Activated CD4-positive, alpha-beta T cell treated with anti-CD3 and anti-CD28 coated beads, Interleukin-2, amount 50 U/mL, for 48 hours (primary cell): ENCODE data around the gene KRTAP6-2.

Source experiments
- DNase-seq, 2 experiments: peaks; one replicate each; pipeline ENCODE4 v3.0.0-alpha.2; 2020

KRTAP6-2 gene

GRCh38 chr21:30598802-30599201 lies at the start of gene KRTAP6-2:
KRTAP6-2 (minus strand) TSS chr21:30598902; CDS start chr21:30598874, 28 bp downstream.
- DNase-seq: no peak

GRCh38 chr21:30646904-30647414 lies 48.3 kb upstream of the KRTAP6-2 start:
- no peak for DNase-seq

- DNase-seq: no peak
Measured at GRCh38 chr21:30642564-30642963, 43.9 kb upstream of the KRTAP6-2 start, which contains the start of gene KRTAP20-3. KRTAP20-3 (plus strand) TSS chr21:30642864.

GRCh38 chr21:30638686-30639085 lies 40.0 kb upstream of the KRTAP6-2 start:
- no peak for DNase-seq

GRCh38 chr21:30634906-30635305 lies 36.2 kb upstream of the KRTAP6-2 start, which contains the start of gene KRTAP20-2:
KRTAP20-2 (plus strand) TSS chr21:30635206; CDS start chr21:30635264, 58 bp downstream.
- DNase-seq: no peak

- no peak for DNase-seq
Measured at GRCh38 chr21:30629200-30629599, 30.5 kb upstream of the KRTAP6-2 start.

- DNase-seq: no peak
Measured at GRCh38 chr21:30628109-30628508, 29.4 kb upstream of the KRTAP6-2 start.

GRCh38 chr21:30625449-30626165 lies 26.9 kb upstream of the KRTAP6-2 start:
- no peak for DNase-seq

- no peak for DNase-seq
Measured at GRCh38 chr21:30623362-30623761, 24.7 kb upstream of the KRTAP6-2 start.

GRCh38 chr21:30620522-30620921 lies 21.8 kb upstream of the KRTAP6-2 start, which contains the start of gene KRTAP20-4:
KRTAP20-4 (plus strand) TSS chr21:30620627.
- no peak for DNase-seq

GRCh38 chr21:30620080-30620479 lies 21.4 kb upstream of the KRTAP6-2 start:
- no peak for DNase-seq

- no peak for DNase-seq
Measured at GRCh38 chr21:30616125-30616524, 17.4 kb upstream of the KRTAP6-2 start, which contains the start of gene KRTAP20-1. KRTAP20-1 (plus strand) TSS chr21:30616425; CDS start chr21:30616455, 30 bp downstream.

GRCh38 chr21:30615199-30615598 lies 16.5 kb upstream of the KRTAP6-2 start:
- no peak for DNase-seq

GRCh38 chr21:30613836-30614235 lies 15.1 kb upstream of the KRTAP6-2 start, which contains the start of gene KRTAP6-1:
KRTAP6-1 (minus strand) TSS chr21:30613930; CDS start chr21:30613904, 26 bp downstream.
- DNase-seq: no peak

- DNase-seq: no peak
Measured at GRCh38 chr21:30612132-30612531, 13.4 kb upstream of the KRTAP6-2 start.

GRCh38 chr21:30605968-30606367 lies 7.3 kb upstream of the KRTAP6-2 start:
- DNase-seq: no peak

- no peak for DNase-seq
Measured at GRCh38 chr21:30600787-30601186, 2.1 kb upstream of the KRTAP6-2 start, which contains the start of gene KRTAP22-1. KRTAP22-1 (plus strand) TSS chr21:30601087.

GRCh38 chr21:30592140-30592539 lies 6.6 kb downstream of the KRTAP6-2 start, which contains the start of gene KRTAP6-3:
KRTAP6-3 (plus strand) TSS chr21:30592440; CDS start chr21:30592446, 6 bp downstream.
- no peak for DNase-seq

GRCh38 chr21:30590297-30590696 lies 8.4 kb downstream of the KRTAP6-2 start, which contains the start of gene KRTAP22-2:
KRTAP22-2 (minus strand) TSS chr21:30590397.
- no peak for DNase-seq

- no peak for DNase-seq
Measured at GRCh38 chr21:30582870-30583269, 15.8 kb downstream of the KRTAP6-2 start.

GRCh38 chr21:30580132-30580531 lies 18.6 kb downstream of the KRTAP6-2 start:
- DNase-seq: no peak

GRCh38 chr21:30579346-30579745 lies 19.4 kb downstream of the KRTAP6-2 start:
- no peak for DNase-seq

- DNase-seq: no peak
Measured at GRCh38 chr21:30577766-30578165, 20.9 kb downstream of the KRTAP6-2 start.

GRCh38 chr21:30567617-30568016 lies 31.1 kb downstream of the KRTAP6-2 start:
- no peak for DNase-seq
